Neural cell (in vitro differentiated cells): ENCODE measurements around the gene NSMF.

Experiments
- EZH2 ChIP-seq: fragments of 200-600, 300-800 bp; shearing (Covaris generic), sonication (generic); IDR thresholded peaks from 2 replicates; pipeline ENCODE4 v1.6.1; 2014; ENCODE audit warnings: antibody characterized with exemption, low read length, borderline replicate concordance, mild to moderate bottlenecking; ENCODE audit not compliant: insufficient read depth, poor library complexity, severe bottlenecking
- POLR2AphosphoS5 ChIP-seq: IDR thresholded peaks from 2 replicates; pipeline ENCODE4 v1.6.1; 2012
- TAF1 ChIP-seq: IDR thresholded peaks from 2 replicates; pipeline ENCODE4 v1.6.1; 2012; ENCODE audit warnings: low read depth
- TF ChIP-seq, protein P1 (sequence below): fragments of 450-650 bp; IDR thresholded peaks from 2 replicates; pipeline ENCODE4 v1.5.1; 2014; ENCODE audit warnings: antibody characterized with exemption, mild to moderate bottlenecking, moderate library complexity; ENCODE audit not compliant: poor library complexity, severe bottlenecking
- TF ChIP-seq, protein P2 (sequence below): IDR thresholded peaks from 2 replicates; pipeline ENCODE4 v1.6.1; 2012; ENCODE audit warnings: borderline replicate concordance

DNA sequence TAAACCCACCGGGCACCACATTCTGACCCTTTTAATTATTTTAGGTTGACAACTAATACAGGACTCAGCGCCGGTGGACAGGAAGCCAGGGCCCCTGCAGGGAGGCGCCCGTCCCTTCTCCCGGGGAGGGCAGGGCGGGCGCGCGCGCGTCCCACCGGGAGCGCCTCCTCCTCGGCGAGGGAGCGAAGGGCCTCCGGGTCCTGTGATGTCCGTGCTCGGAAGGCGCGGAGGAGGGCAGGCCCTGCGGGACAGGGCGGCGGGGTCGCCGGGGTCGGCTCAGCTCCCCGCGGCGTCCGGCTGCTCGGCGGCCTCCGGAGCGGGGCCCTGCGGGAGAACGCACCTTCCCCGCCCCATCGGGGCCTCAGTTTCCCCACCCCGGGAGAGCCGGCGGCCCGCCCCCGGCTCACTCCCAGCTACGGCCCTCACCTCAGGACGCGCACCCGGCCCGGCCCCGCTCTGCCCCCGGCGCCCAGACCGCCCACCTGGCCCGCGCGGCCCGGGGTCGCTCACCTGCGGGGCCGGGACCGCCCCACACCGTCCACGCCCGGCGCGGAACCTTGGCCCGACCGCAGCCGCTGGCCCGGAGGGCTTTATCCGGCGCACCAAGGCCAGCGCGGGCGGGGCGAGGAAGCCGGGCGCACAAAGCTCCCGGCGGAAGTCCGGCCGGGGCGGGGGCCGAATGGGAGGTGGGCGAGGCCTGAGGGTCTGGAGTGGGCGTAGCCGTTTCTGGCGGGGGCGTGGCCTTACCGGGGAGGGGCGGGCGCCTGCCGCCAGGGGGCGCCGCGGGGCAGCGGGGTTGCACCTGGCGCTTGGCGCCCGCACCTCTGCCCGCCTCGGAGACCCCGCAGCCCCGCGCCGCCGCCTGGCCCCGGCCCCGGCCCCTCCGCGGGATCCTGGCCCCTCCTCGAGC lies 36.3 kb downstream of the NSMF start, which contains the start of the genes EXD3 and NOXA1:
- TF ChIP-seq, protein P1, sequence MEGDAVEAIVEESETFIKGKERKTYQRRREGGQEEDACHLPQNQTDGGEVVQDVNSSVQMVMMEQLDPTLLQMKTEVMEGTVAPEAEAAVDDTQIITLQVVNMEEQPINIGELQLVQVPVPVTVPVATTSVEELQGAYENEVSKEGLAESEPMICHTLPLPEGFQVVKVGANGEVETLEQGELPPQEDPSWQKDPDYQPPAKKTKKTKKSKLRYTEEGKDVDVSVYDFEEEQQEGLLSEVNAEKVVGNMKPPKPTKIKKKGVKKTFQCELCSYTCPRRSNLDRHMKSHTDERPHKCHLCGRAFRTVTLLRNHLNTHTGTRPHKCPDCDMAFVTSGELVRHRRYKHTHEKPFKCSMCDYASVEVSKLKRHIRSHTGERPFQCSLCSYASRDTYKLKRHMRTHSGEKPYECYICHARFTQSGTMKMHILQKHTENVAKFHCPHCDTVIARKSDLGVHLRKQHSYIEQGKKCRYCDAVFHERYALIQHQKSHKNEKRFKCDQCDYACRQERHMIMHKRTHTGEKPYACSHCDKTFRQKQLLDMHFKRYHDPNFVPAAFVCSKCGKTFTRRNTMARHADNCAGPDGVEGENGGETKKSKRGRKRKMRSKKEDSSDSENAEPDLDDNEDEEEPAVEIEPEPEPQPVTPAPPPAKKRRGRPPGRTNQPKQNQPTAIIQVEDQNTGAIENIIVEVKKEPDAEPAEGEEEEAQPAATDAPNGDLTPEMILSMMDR, result peak; percentile 64
- no peak for TF ChIP-seq EZH2
- TF ChIP-seq TAF1, result peak; percentile 43
- TF ChIP-seq, protein P2, sequence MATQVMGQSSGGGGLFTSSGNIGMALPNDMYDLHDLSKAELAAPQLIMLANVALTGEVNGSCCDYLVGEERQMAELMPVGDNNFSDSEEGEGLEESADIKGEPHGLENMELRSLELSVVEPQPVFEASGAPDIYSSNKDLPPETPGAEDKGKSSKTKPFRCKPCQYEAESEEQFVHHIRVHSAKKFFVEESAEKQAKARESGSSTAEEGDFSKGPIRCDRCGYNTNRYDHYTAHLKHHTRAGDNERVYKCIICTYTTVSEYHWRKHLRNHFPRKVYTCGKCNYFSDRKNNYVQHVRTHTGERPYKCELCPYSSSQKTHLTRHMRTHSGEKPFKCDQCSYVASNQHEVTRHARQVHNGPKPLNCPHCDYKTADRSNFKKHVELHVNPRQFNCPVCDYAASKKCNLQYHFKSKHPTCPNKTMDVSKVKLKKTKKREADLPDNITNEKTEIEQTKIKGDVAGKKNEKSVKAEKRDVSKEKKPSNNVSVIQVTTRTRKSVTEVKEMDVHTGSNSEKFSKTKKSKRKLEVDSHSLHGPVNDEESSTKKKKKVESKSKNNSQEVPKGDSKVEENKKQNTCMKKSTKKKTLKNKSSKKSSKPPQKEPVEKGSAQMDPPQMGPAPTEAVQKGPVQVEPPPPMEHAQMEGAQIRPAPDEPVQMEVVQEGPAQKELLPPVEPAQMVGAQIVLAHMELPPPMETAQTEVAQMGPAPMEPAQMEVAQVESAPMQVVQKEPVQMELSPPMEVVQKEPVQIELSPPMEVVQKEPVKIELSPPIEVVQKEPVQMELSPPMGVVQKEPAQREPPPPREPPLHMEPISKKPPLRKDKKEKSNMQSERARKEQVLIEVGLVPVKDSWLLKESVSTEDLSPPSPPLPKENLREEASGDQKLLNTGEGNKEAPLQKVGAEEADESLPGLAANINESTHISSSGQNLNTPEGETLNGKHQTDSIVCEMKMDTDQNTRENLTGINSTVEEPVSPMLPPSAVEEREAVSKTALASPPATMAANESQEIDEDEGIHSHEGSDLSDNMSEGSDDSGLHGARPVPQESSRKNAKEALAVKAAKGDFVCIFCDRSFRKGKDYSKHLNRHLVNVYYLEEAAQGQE, result no peak
- TF ChIP-seq POLR2AphosphoS5, result peak; percentile 33
